Measurements from ENCODE around the gene ZSWIM4. TPM values are rescaled to one million over a fixed set of nuclear protein-coding genes. Genes with fewer than 3 reads are reported as not detected.

ZSWIM4 gene
- total and polyA plus RNA-seq, 2 experiments from 2014 or later, result 13.0 to 29.8 TPM

DNA sequence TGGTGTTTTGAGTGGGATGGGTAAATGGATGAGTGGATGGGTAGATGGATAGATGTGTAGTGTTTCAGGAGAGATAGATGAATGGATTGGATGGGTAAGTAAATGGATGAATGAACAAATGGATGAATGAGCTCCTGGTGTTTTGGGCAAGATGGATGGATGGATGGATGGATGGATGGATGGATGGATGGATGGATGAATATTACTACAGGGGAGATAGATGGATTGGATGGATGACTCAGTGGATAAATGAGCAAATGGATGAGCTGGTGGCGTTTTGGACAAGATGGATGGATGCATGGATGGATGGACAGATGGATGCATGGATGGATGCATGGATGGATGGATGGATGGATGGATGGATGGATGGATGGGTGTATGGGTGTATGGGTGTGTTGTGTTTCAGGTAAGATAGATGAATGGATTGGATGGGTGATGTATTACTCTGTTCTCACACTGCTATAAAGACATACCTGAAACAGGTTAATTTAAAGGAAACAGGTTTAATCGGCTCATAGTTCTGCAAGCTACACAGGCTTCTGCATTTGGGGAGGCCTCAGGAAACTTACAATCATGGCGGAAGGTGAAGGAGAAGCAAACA, 12.3 kb downstream of the ZSWIM4 start:
- TF ChIP-seq, protein P1, sequence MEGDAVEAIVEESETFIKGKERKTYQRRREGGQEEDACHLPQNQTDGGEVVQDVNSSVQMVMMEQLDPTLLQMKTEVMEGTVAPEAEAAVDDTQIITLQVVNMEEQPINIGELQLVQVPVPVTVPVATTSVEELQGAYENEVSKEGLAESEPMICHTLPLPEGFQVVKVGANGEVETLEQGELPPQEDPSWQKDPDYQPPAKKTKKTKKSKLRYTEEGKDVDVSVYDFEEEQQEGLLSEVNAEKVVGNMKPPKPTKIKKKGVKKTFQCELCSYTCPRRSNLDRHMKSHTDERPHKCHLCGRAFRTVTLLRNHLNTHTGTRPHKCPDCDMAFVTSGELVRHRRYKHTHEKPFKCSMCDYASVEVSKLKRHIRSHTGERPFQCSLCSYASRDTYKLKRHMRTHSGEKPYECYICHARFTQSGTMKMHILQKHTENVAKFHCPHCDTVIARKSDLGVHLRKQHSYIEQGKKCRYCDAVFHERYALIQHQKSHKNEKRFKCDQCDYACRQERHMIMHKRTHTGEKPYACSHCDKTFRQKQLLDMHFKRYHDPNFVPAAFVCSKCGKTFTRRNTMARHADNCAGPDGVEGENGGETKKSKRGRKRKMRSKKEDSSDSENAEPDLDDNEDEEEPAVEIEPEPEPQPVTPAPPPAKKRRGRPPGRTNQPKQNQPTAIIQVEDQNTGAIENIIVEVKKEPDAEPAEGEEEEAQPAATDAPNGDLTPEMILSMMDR (IDR thresholded peaks at IDR 0.05; ENCODE audit: low read depth, low read length), result no peak
- Histone ChIP-seq H3K27me3 (no peaks in the 10 kb centered on the region), H3K27ac (no peak overlapping the region), H3K36me3 (no peaks in the 10 kb centered on the region), H3K4me3 (no peak overlapping the region), H3K4me1 (ENCODE audit: low read depth) (no peaks in the 10 kb centered on the region), H3K9me3 (ENCODE audit: low read depth) (no peaks in the 10 kb centered on the region)
- no peak for DNase-seq (ENCODE audit: low read depth in 1 of 2, low spot score in 1 of 2)

DNA sequence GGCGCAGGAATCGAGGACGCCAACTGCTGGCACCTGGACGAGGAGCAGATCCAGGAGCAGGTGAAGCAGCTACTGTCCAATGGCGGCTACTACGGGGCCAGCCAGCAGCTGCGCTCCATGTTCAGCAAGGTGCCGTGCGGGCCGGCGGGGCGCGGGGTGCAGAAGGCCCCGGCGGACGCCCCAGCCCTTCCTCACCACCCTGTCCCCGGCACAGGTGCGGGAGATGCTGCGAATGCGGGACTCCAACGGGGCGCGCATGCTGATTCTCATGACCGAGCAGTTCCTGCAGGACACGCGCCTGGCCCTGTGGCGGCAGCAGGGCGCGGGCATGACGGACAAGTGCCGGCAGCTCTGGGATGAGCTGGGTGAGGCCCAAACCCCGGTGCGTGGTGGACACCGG, 13.6 kb downstream of the ZSWIM4 start:
- no peaks in the 10 kb centered on the region for H3K27me3 ChIP-seq
- H3K36me3 ChIP-seq, result no peaks in the 10 kb centered on the region
- TF ChIP-seq, protein P1 (IDR thresholded peaks at IDR 0.05; ENCODE audit: low read depth, low read length), result no peak
- no peak overlapping the region for H3K4me3 ChIP-seq
- no peaks in the 10 kb centered on the region for H3K4me1 ChIP-seq (ENCODE audit: low read depth)
- H3K9me3 ChIP-seq (ENCODE audit: low read depth), result no peaks in the 10 kb centered on the region
- no peak for DNase-seq (ENCODE audit: low read depth in 1 of 2, low spot score in 1 of 2)
- no peak overlapping the region for H3K27ac ChIP-seq

DNA sequence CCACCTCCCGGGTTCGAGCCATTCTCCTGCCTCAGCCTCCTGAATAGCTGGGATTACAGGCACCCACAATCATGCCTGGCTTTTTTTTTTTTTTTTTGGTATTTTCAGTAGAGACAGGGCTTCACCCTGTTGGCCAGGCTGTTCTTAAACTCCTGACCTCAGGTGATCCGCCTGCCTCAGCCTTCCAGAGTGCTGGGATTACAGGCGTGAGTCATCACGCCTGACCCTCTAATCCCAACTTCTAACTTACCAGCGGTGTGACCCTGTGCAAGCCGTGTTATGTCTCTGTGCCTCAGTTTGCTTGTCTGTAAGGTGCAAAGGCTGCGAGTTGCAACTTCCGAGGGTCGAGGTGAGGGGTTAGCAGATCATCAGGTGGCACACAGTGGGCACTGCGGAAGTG, 17.3 kb downstream of the ZSWIM4 start:
- H3K4me1 ChIP-seq (ENCODE audit: low read depth), result no peaks in the 10 kb centered on the region
- H3K9me3 ChIP-seq (ENCODE audit: low read depth), result no peaks in the 10 kb centered on the region
- no peaks in the 10 kb centered on the region for H3K27me3 ChIP-seq
- H3K4me3 ChIP-seq, result no peak overlapping the region
- TF ChIP-seq, protein P1 (IDR thresholded peaks at IDR 0.05; ENCODE audit: low read depth, low read length), result no peak
- DNase-seq (ENCODE audit: low read depth in 1 of 2, low spot score in 1 of 2), result no peak
- no peaks in the 10 kb centered on the region for H3K36me3 ChIP-seq
- H3K27ac ChIP-seq, result no peak overlapping the region

DNA sequence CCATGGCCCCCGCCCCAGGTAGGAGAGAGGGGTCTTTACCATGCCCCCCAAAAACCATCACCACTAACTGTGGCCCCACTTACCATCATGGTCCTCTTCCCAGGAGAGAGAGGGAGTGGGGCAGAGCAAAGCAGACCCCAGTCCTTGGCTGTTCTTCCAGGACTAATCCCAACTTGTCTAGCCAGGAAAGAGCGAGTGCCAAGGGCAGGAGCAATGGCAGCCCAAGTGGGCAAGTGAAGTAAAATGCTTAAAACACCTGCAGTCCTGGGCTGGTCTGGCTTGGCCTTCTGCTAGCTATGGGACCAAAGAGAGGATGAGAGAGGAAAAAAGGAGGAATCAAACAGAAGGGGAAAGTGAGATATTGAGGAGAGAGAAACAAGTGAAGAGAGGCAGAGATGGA, 17.9 kb downstream of the ZSWIM4 start:
- H3K27ac ChIP-seq, result no peak overlapping the region
- H3K4me1 ChIP-seq (ENCODE audit: low read depth), result no peaks in the 10 kb centered on the region
- DNase-seq (ENCODE audit: low read depth in 1 of 2, low spot score in 1 of 2), result no peak
- TF ChIP-seq, protein P1 (IDR thresholded peaks at IDR 0.05; ENCODE audit: low read depth, low read length), result no peak
- no peaks in the 10 kb centered on the region for H3K36me3 ChIP-seq
- no peaks in the 10 kb centered on the region for H3K27me3 ChIP-seq
- H3K4me3 ChIP-seq, result no peak overlapping the region
- H3K9me3 ChIP-seq (ENCODE audit: low read depth), result no peaks in the 10 kb centered on the region

DNA sequence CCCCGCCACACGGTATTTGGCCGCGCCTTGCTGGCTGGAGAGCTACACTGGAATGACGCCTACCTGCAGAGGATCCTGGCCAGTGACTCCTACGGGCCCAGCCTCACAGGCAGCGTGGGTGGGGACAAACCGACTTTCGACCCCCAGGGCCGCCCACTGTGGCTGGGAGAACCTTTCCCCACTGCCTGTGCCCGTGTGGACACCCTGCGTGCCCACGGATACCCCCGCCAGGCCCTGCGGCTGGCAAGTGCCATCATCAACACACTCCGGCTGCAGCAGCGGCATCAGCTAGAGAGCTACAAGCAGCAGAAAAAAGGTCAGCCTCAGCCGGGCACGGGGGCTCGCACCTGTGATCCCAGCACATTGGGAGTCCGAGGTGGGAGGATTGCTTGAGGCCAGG, 19.3 kb downstream of the ZSWIM4 start:
- Histone ChIP-seq H3K36me3 (peaks cover 2% of the 10 kb centered on the region), H3K9me3 (ENCODE audit: low read depth) (no peaks in the 10 kb centered on the region), H3K4me1 (ENCODE audit: low read depth) (no peaks in the 10 kb centered on the region), H3K27me3 (no peaks in the 10 kb centered on the region), H3K4me3 (no peak overlapping the region), H3K27ac (no peak overlapping the region)
- DNase-seq (ENCODE audit: low read depth in 1 of 2, low spot score in 1 of 2), result no peak
- TF ChIP-seq, protein P1 (IDR thresholded peaks at IDR 0.05; ENCODE audit: low read depth, low read length), result no peak
